Ovary (tissue), 9 donors: ENCODE results near the gene SMC3. TPM values are rescaled to one million over a fixed set of nuclear protein-coding genes. Genes with fewer than 3 reads are reported as not detected.

Experiments used
- DNase-seq, 5 donors: peaks; one replicate each; pipeline ENCODE4 v3.0.0-alpha.2; 2019 to 2020
- H3K27ac ChIP-seq, 2 donors: fragments of 200-600 bp; one replicate each; pipeline versions ENCODE4 v1.5.1 to v1.8.0; 2019 to 2022
- H3K27me3 ChIP-seq: fragments of 200-600 bp; one replicate; pipeline ENCODE4 v1.8.0; 2022
- H3K36me3 ChIP-seq: fragments of 200-600 bp; sonication (generic); one replicate; pipeline ENCODE4 v1.5.1; 2019
- H3K4me1 ChIP-seq: one replicate; pipeline ENCODE4 v1.8.1; 2013; ENCODE audit warnings: mild to moderate bottlenecking, moderate library complexity; ENCODE audit not compliant: insufficient read depth
- H3K4me3 ChIP-seq: fragments of 200-600 bp; sonication (generic); one replicate; pipeline ENCODE4 v1.5.1; 2017
- H3K9me3 ChIP-seq, 2 donors: fragments of 200-600 bp in 1 of 2; sonication (generic) in 1 of 2; one replicate each; pipeline versions ENCODE4 v1.5.1 to v1.8.1; 2013 to 2019; ENCODE audit warnings: mild to moderate bottlenecking in 1 of 2, moderate library complexity in 1 of 2
- CTCF ChIP-seq, 3 donors: fragments of 450-650 bp in 2 of 3; fragments of 200-600 bp in 1 of 3; IDR thresholded peaks; one replicate each; pipeline versions ENCODE4 v1.5.1 to v1.8.0; 2016 to 2022; ENCODE audit warnings: antibody characterized with exemption in 3 of 3, mild to moderate bottlenecking in 1 of 3
- EP300 ChIP-seq: sonication (generic); formaldehyde crosslinking; IDR thresholded peaks from one replicate; pipeline ENCODE4 v1.6.1; 2017; ENCODE audit warnings: antibody characterized with exemption
- POLR2A ChIP-seq: fragments of 450-650 bp; IDR thresholded peaks from one replicate; pipeline ENCODE4 v1.6.1; 2017; ENCODE audit warnings: antibody characterized with exemption, mild to moderate bottlenecking, moderate library complexity
- WGBS, 3 donors: extraction: QIAGEN DNeasy Blood & Tissue Kit in 1 of 3; methylation state at CpG; one replicate each; pipeline versions ENCODE4 v1.1.5 to v1.1.7; 2013 to 2017; 5-methylcytosine and 5-hydroxymethylcytosine counted together
- intact Hi-C, 4 donors: fragments of 100-400 bp; cut with DNase I; formaldehyde crosslinking; loops; one replicate each; pipeline versions ENCODE4 v1.11.0 to v1.15.1; 2022 to 2023
- polyA plus RNA-seq, 2 donors: library from polyadenylated mRNA; stranded (reverse); fragments of 200-250 nt in 1 of 2; fragments of 350-450 nt in 1 of 2; fragmentation: Illumina TruSeq in 1 of 2; extraction: RNeasy Lipid Tissue Mini Kit (QIAGEN cat#74804) in 1 of 2; gene quantifications; one replicate each; pipeline ENCODE4 v1.2.3, GENCODE V29; 2013 to 2014
- total RNA-seq, 7 donors: library from RNA; depleted of rRNA in 2 of 7; stranded (reverse); fragments of >200 nt in 2 of 7; fragmentation: NEBNext Ultra II Directional in 3 of 7; extraction: Animal tissue kit (Norgen Biotek cat#: 25700) in 3 of 7; gene quantifications; one replicate each; pipeline versions ENCODE4 v1.1.0 to v1.2.4, GENCODE V29; 2016 to 2023
- donor health status: DM: no; HTN: no; CAD: no; lungs with moderate emphysema.
- donor health status: DM: no; HTN: no; CAD: no.
- donor health status: Bipolar disorder and iron deficiency.
- donor health status: DM: yes; HTN: yes; CAD: no.
- donor health status: DM: no; HTN: no; CAD: no.
- donor health status: DM: yes; HTN: yes; CAD: no.

SMC3 gene
- total and polyA plus RNA-seq, 9 donors, result 23.1 to 49.1 (median 37.1) TPM

GRCh38 chr10:110612629-110613028 lies 45.1 kb downstream of the SMC3 start:
- Histone ChIP-seq H3K4me3 (no peak overlapping the region), H3K27ac (no peak overlapping the region), H3K9me3 (no peaks in the 10 kb centered on the region), H3K36me3 (no peaks in the 10 kb centered on the region), H3K27me3 (no peaks in the 10 kb centered on the region), H3K4me1 (no peaks in the 10 kb centered on the region)
- TF ChIP-seq CTCF (IDR thresholded peaks at IDR 0.05), result no peak
- TF ChIP-seq POLR2A, result no peak
- no peak for TF ChIP-seq EP300
- WGBS, 3 donors, result 84 to 91% (median 91%) methylated on average over 4 of the region's 4 CpGs
- DNase-seq, result no peak
- intact Hi-C loops, result no loop called here

GRCh38 chr10:110613341-110613995 lies 46.0 kb downstream of the SMC3 start:
- no peak for TF ChIP-seq CTCF (IDR thresholded peaks at IDR 0.05)
- no peak for TF ChIP-seq POLR2A
- no peak for TF ChIP-seq EP300
- H3K4me1 ChIP-seq, result no peaks in the 10 kb centered on the region
- no peak overlapping the region for H3K4me3 ChIP-seq
- H3K36me3 ChIP-seq, result no peaks in the 10 kb centered on the region
- H3K27ac ChIP-seq, result no peak overlapping the region
- intact Hi-C loops, result no loop called here
- H3K27me3 ChIP-seq, result no peaks in the 10 kb centered on the region
- WGBS, 3 donors, result 69 to 77% (median 74%) methylated on average over 8 of the region's 8 CpGs
- no peaks in the 10 kb centered on the region for H3K9me3 ChIP-seq
- DNase-seq, result no peak

GRCh38 chr10:110613996-110614495 lies 46.6 kb downstream of the SMC3 start:
- H3K27me3 ChIP-seq, result no peaks in the 10 kb centered on the region
- WGBS, 3 donors, result 84 to 86% (median 85%) methylated on average over 9 of the region's 9 CpGs
- intact Hi-C loops, result no loop called here
- H3K9me3 ChIP-seq, result no peaks in the 10 kb centered on the region
- H3K4me1 ChIP-seq, result no peaks in the 10 kb centered on the region
- TF ChIP-seq CTCF (IDR thresholded peaks at IDR 0.05) (no peak), POLR2A (no peak), EP300 (no peak)
- no peak for DNase-seq
- no peaks in the 10 kb centered on the region for H3K36me3 ChIP-seq
- no peak overlapping the region for H3K27ac ChIP-seq
- H3K4me3 ChIP-seq, result no peak overlapping the region

- 76 to 88% (median 79%) methylated on average over 2 of the region's 2 CpGs for WGBS, 3 donors
- Histone ChIP-seq H3K4me1 (no peaks in the 10 kb centered on the region), H3K27ac (no peak overlapping the region), H3K27me3 (no peaks in the 10 kb centered on the region), H3K9me3 (no peaks in the 10 kb centered on the region), H3K36me3 (no peaks in the 10 kb centered on the region), H3K4me3 (no peak overlapping the region)
- TF ChIP-seq EP300 (no peak), CTCF (IDR thresholded peaks at IDR 0.05) (no peak)
- intact Hi-C loops, result no loop called here
- no peak for DNase-seq
Observed at GRCh38 chr10:110615057-110615747, 47.7 kb downstream of the SMC3 start.
